GM12892 (cell line): ENCODE results near the gene IER5.

Source experiments
- DNase-seq: peaks from one replicate; pipeline ENCODE4 v3.0.0; 2011; ENCODE audit not compliant: insufficient read length
- FAIRE-seq: peaks from 2 replicates; lab custom pipeline; 2011; peaks lifted over from hg19 to GRCh38; lab: Jason Lieb, UNC
- POLR2A ChIP-seq: IDR thresholded peaks from 2 replicates; pipeline ENCODE4 v1.6.1; 2011; ENCODE audit warnings: low read depth, low read length, control low read depth
- POLR2AphosphoS5 ChIP-seq: IDR thresholded peaks from 2 replicates; pipeline ENCODE4 v1.6.1; 2011; ENCODE audit warnings: low read depth, low read length, control low read depth
- TAF1 ChIP-seq: IDR thresholded peaks from 2 replicates; pipeline ENCODE4 v1.6.1; 2011; ENCODE audit warnings: low read depth, mild to moderate bottlenecking, control low read depth, low read length, borderline replicate concordance

Gene IER5

DNA sequence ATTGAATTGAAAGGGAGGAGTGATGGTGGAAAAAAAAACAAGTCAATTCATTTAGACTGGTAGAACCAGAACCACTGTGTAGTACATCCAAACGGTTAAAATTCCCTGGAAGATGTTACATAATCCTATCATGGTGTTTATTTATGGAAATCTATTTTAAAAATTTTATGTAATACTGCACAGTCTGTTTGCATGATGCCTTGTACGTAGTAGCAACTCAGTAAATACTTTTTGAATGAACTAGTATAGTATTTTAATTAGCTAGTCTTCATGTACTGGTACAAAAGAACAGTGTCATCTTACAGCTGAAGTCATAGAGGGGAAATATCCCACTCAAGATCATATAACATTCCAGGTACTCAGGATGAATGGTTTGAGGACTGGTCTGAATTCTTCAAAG is 27.0 kb upstream of the IER5 start:
- no peak for FAIRE-seq

DNA sequence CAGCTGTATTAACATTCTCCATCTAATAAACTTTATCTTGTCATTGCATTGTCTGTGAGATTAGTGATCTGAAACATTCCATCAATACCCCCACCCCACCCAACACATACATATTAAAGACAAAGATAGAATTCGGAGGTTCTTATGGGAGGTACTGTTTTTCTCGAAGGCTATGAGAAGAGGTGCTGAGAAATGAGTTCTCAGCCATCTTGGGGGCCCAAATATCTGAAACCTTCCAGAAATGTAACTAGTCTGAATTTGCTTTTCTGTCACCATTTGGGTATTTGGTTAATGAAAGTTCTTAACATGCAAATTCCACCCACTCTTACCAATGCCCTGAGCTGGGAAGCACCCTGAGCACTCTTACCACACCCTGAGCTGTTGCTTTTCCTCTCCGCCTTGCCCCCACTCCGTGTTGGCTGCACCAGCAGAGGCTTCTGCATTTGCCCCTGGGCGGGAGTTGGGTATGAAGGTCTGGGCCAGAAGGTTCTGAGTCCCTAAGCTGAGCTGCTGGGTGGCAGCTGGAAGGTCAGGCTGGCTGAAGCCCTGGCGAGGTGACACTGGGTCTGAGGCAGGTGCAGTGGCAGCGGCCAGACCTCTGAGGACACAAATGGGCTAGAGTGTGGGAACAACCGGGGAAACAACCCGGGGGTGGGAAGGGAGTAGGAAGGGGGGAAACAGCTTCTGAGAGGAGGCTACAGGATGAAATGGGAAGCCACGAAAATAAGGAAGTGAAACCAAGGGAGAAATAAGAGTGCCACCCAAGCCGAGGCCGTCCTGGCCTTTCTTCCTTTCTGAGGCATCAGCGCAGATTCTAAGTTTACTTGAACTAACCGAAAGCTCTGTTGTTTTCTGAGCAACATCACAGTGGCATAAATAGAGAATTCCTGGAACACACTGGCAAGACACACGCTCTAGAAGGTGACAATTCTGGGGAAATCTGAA is 26.3 kb upstream of the IER5 start:
- TF ChIP-seq POLR2AphosphoS5 (peak; percentile 80), TAF1 (peak; percentile 52; the same call in 1 of the 2 replicates), POLR2A (peak; percentile 77; the same call in 1 of the 2 replicates)
- DNase-seq, result peak; percentile 45
- FAIRE-seq, result peak; percentile 90

More for the DNA sequence above, 27.0 kb upstream of the IER5 start:
- TF ChIP-seq POLR2AphosphoS5 (no peak), TAF1 (no peak), POLR2A (no peak)
- DNase-seq, result no peak

DNA sequence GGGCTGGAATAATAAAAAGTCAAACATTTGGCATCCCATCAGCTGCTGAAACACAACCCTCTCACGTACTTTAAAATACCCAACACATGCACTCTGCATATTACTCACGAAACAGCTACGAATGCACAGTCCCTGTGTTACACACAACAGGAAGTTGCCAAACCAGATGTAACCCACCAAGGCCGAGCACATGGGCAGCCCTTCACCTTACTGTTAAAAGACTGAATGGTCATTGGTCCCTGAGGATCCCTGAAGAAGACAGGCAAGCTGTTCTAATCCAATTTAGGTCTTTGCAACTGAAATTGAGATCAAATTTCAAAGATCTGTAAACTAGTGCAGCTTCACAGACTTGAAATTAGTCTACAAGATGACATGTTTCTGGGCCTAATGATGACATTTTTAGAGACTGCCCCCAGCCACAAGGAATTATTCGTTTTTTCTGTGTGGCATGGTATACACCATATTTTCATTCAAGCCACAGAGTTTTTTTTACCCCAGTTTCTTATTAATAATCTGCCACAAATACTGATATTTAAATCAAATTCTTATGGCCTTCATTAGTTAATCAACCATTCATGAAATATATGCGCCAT is 25.6 kb upstream of the IER5 start:
- FAIRE-seq (peak; percentile 62), DNase-seq (no peak)
- TF ChIP-seq POLR2AphosphoS5 (0 out of 2 replicates have a peak, but pooled peaks have one; percentile 20), POLR2A (peak; percentile 43; the same call in 1 of the 2 replicates), TAF1 (no peak)

DNA sequence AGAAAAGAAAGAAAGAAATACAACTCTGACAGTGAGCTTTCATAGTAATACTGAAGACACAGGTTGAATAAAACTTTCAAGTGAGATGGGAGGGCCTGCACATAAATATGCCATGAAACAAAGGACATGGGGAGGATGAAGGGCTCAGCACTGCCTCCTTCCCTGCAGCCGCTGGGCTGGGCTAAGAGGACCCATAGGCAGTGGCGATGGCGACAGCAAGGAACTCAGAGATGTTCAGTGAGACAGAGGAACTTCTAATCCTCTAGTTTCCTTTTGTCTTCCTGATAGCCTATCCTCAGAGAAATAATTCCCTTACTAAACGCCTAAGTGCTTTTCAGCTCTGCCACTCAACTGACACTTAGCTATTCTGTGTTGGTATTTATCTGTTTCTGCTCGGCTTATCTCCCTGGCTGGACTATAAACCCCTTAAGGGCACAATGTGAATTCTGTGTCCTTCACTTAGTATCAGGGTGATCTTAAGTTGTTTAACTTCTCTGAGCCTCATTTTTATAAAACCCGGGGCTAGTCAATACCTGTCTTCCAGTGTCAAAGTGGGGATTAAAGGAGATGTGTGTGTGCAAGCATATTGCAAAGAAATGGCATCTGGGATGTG is 24.4 kb upstream of the IER5 start:
- no peak for TF ChIP-seq POLR2A
- TF ChIP-seq POLR2AphosphoS5, result no peak
- no peak for TF ChIP-seq TAF1
- FAIRE-seq, result no peak
- DNase-seq, result no peak

DNA sequence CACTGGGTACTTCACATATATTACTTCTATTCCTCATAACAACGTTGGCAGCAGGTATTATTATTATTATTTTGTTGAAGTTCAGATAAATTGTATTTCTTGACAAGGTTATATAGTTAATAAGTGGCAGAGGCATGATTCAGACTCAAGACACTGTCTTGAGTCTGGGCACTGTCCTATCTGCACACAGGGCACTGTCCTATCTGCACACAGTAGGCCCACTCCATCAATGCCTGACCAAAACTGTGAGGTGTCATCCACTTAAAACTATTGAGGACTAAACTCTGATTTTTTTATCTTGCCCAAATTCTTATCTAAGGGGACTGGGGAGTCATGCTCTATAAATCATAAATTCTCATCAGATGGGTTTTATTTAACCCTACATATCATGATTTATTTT is 23.8 kb upstream of the IER5 start:
- FAIRE-seq (no peak), DNase-seq (no peak)
- TF ChIP-seq POLR2A (no peak), TAF1 (no peak), POLR2AphosphoS5 (no peak)

DNA sequence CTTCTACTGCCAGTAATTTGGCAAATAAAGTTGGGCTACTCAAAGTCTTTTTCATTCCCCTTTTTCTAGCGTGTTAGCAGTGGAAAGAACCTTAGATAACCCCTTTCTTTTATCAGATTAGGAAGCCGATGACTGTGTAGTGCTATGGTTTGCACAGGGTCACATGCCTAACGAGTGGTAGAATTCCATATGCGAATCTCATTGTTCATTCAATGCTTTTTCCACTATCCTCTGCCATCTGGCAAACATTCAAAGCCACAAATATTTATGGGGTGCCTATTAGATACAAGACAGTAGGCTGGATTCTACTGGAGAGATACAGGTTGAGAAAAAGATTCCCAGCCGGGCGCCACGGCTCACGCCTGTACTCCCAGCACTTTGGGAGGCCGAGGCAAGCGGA is 14.9 kb upstream of the IER5 start:
- no peak for DNase-seq
- no peak for FAIRE-seq
- TF ChIP-seq POLR2AphosphoS5, result no peak
- TF ChIP-seq TAF1, result no peak
- TF ChIP-seq POLR2A, result no peak

DNA sequence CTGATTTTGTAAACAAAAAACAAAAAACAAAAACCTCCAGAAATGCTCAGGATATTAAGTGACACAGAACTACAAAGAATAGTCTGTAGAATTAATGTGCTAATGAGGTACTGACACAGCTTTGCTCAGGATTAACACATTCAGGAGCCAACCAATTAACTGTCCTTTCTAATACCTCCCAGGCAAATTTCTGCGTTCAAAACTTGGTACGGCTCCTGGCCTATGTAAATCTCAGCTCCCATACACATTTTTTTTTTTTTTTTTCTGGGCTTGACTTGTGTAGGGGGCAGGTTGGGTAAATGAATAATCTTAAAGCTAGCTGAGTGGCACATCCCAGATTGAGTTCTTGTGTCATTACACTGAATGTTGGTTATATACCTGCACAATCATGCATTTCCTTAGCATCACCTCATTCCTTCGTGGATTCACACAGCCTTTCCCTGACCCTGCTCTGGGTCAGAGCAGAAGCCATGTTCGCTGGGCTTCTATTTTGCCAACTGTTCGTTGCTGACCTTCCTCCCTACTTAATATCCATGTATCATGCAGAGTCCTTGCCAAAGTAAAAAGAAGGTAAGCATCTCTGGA is 12.6 kb upstream of the IER5 start:
- TF ChIP-seq TAF1 (no peak), POLR2AphosphoS5 (no peak), POLR2A (no peak)
- FAIRE-seq (no peak), DNase-seq (no peak)

DNA sequence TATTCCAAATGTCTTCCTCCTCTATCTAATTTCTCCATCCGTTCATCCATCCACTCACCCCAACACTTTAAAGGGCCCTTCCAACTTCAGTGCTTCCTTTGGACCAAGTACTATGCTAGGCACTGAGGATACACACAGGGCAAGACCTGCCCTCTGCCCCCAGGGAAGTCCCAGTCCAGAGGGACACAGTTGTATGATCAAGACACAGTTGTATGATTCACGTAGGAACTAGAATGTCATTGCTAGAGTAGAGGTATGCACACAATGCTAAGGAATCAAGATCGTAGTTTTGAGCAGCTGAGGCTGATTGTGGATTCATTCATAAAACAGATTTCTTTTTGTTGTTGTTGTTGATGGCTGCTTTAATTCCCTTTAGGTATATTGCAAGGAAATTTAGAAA is 11.6 kb upstream of the IER5 start:
- TF ChIP-seq POLR2A (no peak), POLR2AphosphoS5 (no peak)
- FAIRE-seq (no peak), DNase-seq (no peak)

DNA sequence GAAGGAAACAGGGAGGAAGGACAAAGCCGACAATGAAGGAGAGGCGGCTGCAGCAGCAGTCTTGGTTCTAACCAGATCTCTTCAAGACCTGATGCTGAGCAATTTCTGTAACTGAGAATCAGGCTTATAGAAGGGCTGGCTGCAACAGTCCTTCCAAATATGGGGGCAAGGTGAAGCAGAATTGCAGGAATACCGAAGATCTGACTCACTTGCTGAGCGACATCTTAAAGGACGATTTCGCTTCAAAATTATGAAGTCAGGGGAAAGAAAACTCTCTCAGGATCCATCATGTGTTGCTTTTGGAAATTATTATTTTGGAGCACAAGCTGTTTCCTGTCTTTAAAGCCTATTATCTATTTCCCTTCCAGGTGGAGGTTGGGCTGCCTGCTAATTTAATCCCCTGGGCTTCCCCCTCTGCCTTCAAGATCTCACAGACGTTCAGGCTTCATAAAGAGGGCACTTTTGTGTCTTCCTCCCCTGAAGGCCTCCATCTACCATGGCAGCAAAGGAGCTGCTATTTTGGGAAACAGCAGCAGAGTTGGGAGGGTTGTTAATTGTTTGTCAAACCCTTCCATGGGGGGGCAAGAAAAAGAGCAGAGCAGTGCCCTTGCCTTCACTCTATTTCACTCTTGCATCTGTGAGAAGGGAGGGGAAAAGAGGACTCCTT is 10.8 kb upstream of the IER5 start:
- TF ChIP-seq TAF1 (no peak), POLR2AphosphoS5 (no peak), POLR2A (no peak)
- DNase-seq (no peak), FAIRE-seq (peak; percentile 40)

DNA sequence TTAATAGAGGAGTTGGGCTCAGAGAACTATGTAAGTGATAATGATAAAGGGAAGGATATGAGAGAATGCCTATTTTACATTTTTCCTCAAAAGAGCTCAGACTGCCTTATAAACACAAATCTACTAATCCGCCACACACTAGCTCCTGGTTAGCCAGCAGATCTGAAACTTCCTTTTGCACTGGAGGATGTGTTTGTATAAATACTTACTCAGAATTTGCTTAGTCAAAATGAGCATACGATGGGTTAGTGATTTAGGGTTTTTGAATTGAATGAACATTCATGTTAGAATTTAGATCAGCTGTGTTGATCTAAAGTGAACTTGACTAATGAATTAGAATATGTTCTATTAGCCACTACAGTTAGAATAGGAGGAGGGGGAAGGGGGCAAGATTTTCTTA is 9.1 kb upstream of the IER5 start:
- no peak for TF ChIP-seq TAF1
- TF ChIP-seq POLR2AphosphoS5, result no peak
- TF ChIP-seq POLR2A, result no peak
- FAIRE-seq (peak; percentile 17), DNase-seq (no peak)
